Ovary (tissue), 9 donors: ENCODE results near the gene DNAJC6. TPM values are rescaled to one million over a fixed set of nuclear protein-coding genes. Genes with fewer than 3 reads are reported as not detected.

ENCODE experiments used
- DNase-seq, 5 donors: peaks; one replicate each; pipeline ENCODE4 v3.0.0-alpha.2; 2019 to 2020
- H3K27ac ChIP-seq, 2 donors: fragments of 200-600 bp; one replicate each; pipeline versions ENCODE4 v1.5.1 to v1.8.0; 2019 to 2022
- H3K27me3 ChIP-seq: fragments of 200-600 bp; one replicate; pipeline ENCODE4 v1.8.0; 2022
- H3K36me3 ChIP-seq: fragments of 200-600 bp; sonication (generic); one replicate; pipeline ENCODE4 v1.5.1; 2019
- H3K4me1 ChIP-seq: one replicate; pipeline ENCODE4 v1.8.1; 2013; ENCODE audit warnings: mild to moderate bottlenecking, moderate library complexity; ENCODE audit not compliant: insufficient read depth
- H3K4me3 ChIP-seq: fragments of 200-600 bp; sonication (generic); one replicate; pipeline ENCODE4 v1.5.1; 2017
- H3K9me3 ChIP-seq, 2 donors: fragments of 200-600 bp in 1 of 2; sonication (generic) in 1 of 2; one replicate each; pipeline versions ENCODE4 v1.5.1 to v1.8.1; 2013 to 2019; ENCODE audit warnings: mild to moderate bottlenecking in 1 of 2, moderate library complexity in 1 of 2
- CTCF ChIP-seq, 3 donors: fragments of 450-650 bp in 2 of 3; fragments of 200-600 bp in 1 of 3; IDR thresholded peaks; one replicate each; pipeline versions ENCODE4 v1.5.1 to v1.8.0; 2016 to 2022; ENCODE audit warnings: antibody characterized with exemption in 3 of 3, mild to moderate bottlenecking in 1 of 3
- EP300 ChIP-seq: sonication (generic); formaldehyde crosslinking; IDR thresholded peaks from one replicate; pipeline ENCODE4 v1.6.1; 2017; ENCODE audit warnings: antibody characterized with exemption
- POLR2A ChIP-seq: fragments of 450-650 bp; IDR thresholded peaks from one replicate; pipeline ENCODE4 v1.6.1; 2017; ENCODE audit warnings: antibody characterized with exemption, mild to moderate bottlenecking, moderate library complexity
- WGBS, 3 donors: extraction: QIAGEN DNeasy Blood & Tissue Kit in 1 of 3; methylation state at CpG; one replicate each; pipeline versions ENCODE4 v1.1.5 to v1.1.7; 2013 to 2017; 5-methylcytosine and 5-hydroxymethylcytosine counted together
- intact Hi-C, 4 donors: fragments of 100-400 bp; cut with DNase I; formaldehyde crosslinking; loops; one replicate each; pipeline versions ENCODE4 v1.11.0 to v1.15.1; 2022 to 2023
- polyA plus RNA-seq, 2 donors: library from polyadenylated mRNA; stranded (reverse); fragments of 200-250 nt in 1 of 2; fragments of 350-450 nt in 1 of 2; fragmentation: Illumina TruSeq in 1 of 2; extraction: RNeasy Lipid Tissue Mini Kit (QIAGEN cat#74804) in 1 of 2; gene quantifications; one replicate each; pipeline ENCODE4 v1.2.3, GENCODE V29; 2013 to 2014
- total RNA-seq, 7 donors: library from RNA; depleted of rRNA in 2 of 7; stranded (reverse); fragments of >200 nt in 2 of 7; fragmentation: NEBNext Ultra II Directional in 3 of 7; extraction: Animal tissue kit (Norgen Biotek cat#: 25700) in 3 of 7; gene quantifications; one replicate each; pipeline versions ENCODE4 v1.1.0 to v1.2.4, GENCODE V29; 2016 to 2023
- donor health status: DM: no; HTN: no; CAD: no; lungs with moderate emphysema.
- donor health status: DM: no; HTN: no; CAD: no.
- donor health status: Bipolar disorder and iron deficiency.
- donor health status: DM: yes; HTN: yes; CAD: no.
- donor health status: DM: no; HTN: no; CAD: no.
- donor health status: DM: yes; HTN: yes; CAD: no.

DNAJC6 gene
- total and polyA plus RNA-seq, 9 donors = 0.48 to 2.7 (median 1.5) TPM

GRCh38 chr1:65267271-65267670 lies 42.1 kb upstream of the DNAJC6 start:
- TF ChIP-seq CTCF (IDR thresholded peaks at IDR 0.05) = no peak
- no peak for TF ChIP-seq EP300
- no peak for TF ChIP-seq POLR2A
- Histone ChIP-seq H3K9me3 (no peaks in the 10 kb centered on the region), H3K4me3 (no peak overlapping the region), H3K36me3 (no peaks in the 10 kb centered on the region), H3K27ac (no peak overlapping the region), H3K27me3 (no peaks in the 10 kb centered on the region), H3K4me1 (peaks cover 3% of the 10 kb centered on the region)
- 93 to 97% (median 94%) methylated on average over 4 of the region's 4 CpGs for WGBS, 3 donors
- no peak for DNase-seq
- intact Hi-C loops = no loop called here

- H3K4me1 ChIP-seq = peaks cover 3% of the 10 kb centered on the region
- H3K4me3 ChIP-seq = no peak overlapping the region
- WGBS, 3 donors = 71 to 81% (median 76%) methylated on average over 1 of the region's 1 CpG
- no peaks in the 10 kb centered on the region for H3K36me3 ChIP-seq
- TF ChIP-seq CTCF (IDR thresholded peaks at IDR 0.05) (no peak), EP300 (no peak), POLR2A (no peak)
- H3K9me3 ChIP-seq = no peaks in the 10 kb centered on the region
- H3K27ac ChIP-seq = no peak overlapping the region
- intact Hi-C loops = no loop called here
- H3K27me3 ChIP-seq = no peaks in the 10 kb centered on the region
- DNase-seq = no peak
These were observed 41.7 kb upstream of the DNAJC6 start for GRCh38 chr1:65267683-65268082.

GRCh38 chr1:65269612-65270011 lies 39.7 kb upstream of the DNAJC6 start:
- Histone ChIP-seq H3K27ac (no peak overlapping the region), H3K4me3 (no peak overlapping the region), H3K9me3 (no peaks in the 10 kb centered on the region), H3K27me3 (no peaks in the 10 kb centered on the region), H3K36me3 (no peaks in the 10 kb centered on the region), H3K4me1 (peaks cover 3% of the 10 kb centered on the region)
- TF ChIP-seq CTCF (IDR thresholded peaks at IDR 0.05) = no peak
- no peak for TF ChIP-seq POLR2A
- no peak for TF ChIP-seq EP300
- intact Hi-C loops = no loop called here
- no peak for DNase-seq
- 82 to 89% (median 83%) methylated on average over 2 of the region's 2 CpGs for WGBS, 3 donors

- 44 to 54% (median 47%) methylated on average over 1 of the region's 1 CpG for WGBS, 3 donors
- TF ChIP-seq POLR2A = no peak
- TF ChIP-seq CTCF (IDR thresholded peaks at IDR 0.05) = no peak
- no peak for TF ChIP-seq EP300
- Histone ChIP-seq H3K9me3 (no peaks in the 10 kb centered on the region), H3K4me1 (peaks cover 2% of the 10 kb centered on the region), H3K27ac (no peak overlapping the region), H3K36me3 (no peaks in the 10 kb centered on the region), H3K4me3 (no peak overlapping the region), H3K27me3 (no peaks in the 10 kb centered on the region)
- intact Hi-C loops = no loop called here
- no peak for DNase-seq
These were observed 33.0 kb upstream of the DNAJC6 start for GRCh38 chr1:65276197-65276939.
